H9 (cell line): ENCODE results near the gene PRDX4. TPM values are rescaled to one million over a fixed set of nuclear protein-coding genes. Genes with fewer than 3 reads are reported as not detected.
"Not testable (repeated sequence)": the region's sequence is repeated elsewhere in the genome, so short reads cannot be mapped to it uniquely, and the experiment has no call there.

ENCODE experiments used
- DNase-seq: peaks from one replicate; pipeline ENCODE4 v3.0.0-alpha.2; 2017
- H2AFZ ChIP-seq: one replicate; pipeline ENCODE4 v1.6.1; 2013; ENCODE audit warnings: mild to moderate bottlenecking, low read length, control low read depth, moderate library complexity
- H2AK5ac ChIP-seq: 2 replicates; pipeline ENCODE4 v1.6.1; 2013; ENCODE audit warnings: low read length, control low read depth, mixed read lengths; ENCODE audit not compliant: insufficient read length
- H2BK120ac ChIP-seq: one replicate; pipeline ENCODE4 v1.6.1; 2013; ENCODE audit warnings: low read depth, mild to moderate bottlenecking, low read length, control low read depth, inconsistent platforms; ENCODE audit not compliant: poor library complexity, severe bottlenecking
- H2BK12ac ChIP-seq: 2 replicates; pipeline ENCODE4 v1.6.1; 2013; ENCODE audit warnings: low read length, control low read depth, mixed read lengths, low read depth; ENCODE audit not compliant: insufficient read length
- H2BK15ac ChIP-seq: 2 replicates; pipeline ENCODE4 v1.6.1; 2013; ENCODE audit warnings: low read depth, low read length, control low read depth
- H2BK20ac ChIP-seq: one replicate; pipeline ENCODE4 v1.6.1; 2013; ENCODE audit warnings: low read depth, mild to moderate bottlenecking, low read length, control low read depth, inconsistent platforms; ENCODE audit not compliant: poor library complexity, severe bottlenecking
- H2BK5ac ChIP-seq: 2 replicates; pipeline ENCODE4 v1.6.1; 2013; ENCODE audit warnings: low read length, control low read depth, mixed read lengths; ENCODE audit not compliant: insufficient read length
- H3K14ac ChIP-seq: 2 replicates; pipeline ENCODE4 v1.6.1; 2013; ENCODE audit warnings: low read length, control low read depth; ENCODE audit not compliant: insufficient read depth
- H3K18ac ChIP-seq: 2 replicates; pipeline ENCODE4 v1.6.1; 2013; ENCODE audit warnings: low read depth, mild to moderate bottlenecking, mixed read lengths, low read length, control low read depth; ENCODE audit not compliant: insufficient read length
- H3K23ac ChIP-seq: 2 replicates; pipeline ENCODE4 v1.6.1; 2013; ENCODE audit warnings: low read length, control low read depth, mixed read lengths, low read depth; ENCODE audit not compliant: insufficient read length
- H3K23me2 ChIP-seq: 2 replicates; pipeline ENCODE4 v1.6.1; 2013; ENCODE audit warnings: low read depth, mild to moderate bottlenecking, mixed read lengths, low read length, control low read depth; ENCODE audit not compliant: insufficient read length, poor library complexity, severe bottlenecking
- H3K27ac ChIP-seq: 2 replicates; pipeline ENCODE4 v1.5.1; 2013; ENCODE audit warnings: low read length, control low read depth, mixed read lengths, low read depth; ENCODE audit not compliant: insufficient read length
- H3K27me3 ChIP-seq: 2 replicates; pipeline ENCODE4 v1.6.1; 2013; ENCODE audit warnings: low read length, control low read depth, inconsistent platforms; ENCODE audit not compliant: insufficient read depth
- H3K4ac ChIP-seq: 2 replicates; pipeline ENCODE4 v1.6.1; 2013; ENCODE audit warnings: low read depth, mild to moderate bottlenecking, control low read depth, inconsistent platforms, low read length, moderate library complexity
- H3K4me1 ChIP-seq: 2 replicates; pipeline ENCODE4 v1.6.1; 2013; ENCODE audit warnings: low read length, control low read depth, inconsistent platforms; ENCODE audit not compliant: insufficient read depth
- H3K4me2 ChIP-seq: 2 replicates; pipeline ENCODE4 v1.6.1; 2013; ENCODE audit warnings: low read length, control low read depth, mixed read lengths; ENCODE audit not compliant: insufficient read length, insufficient read depth
- H3K56ac ChIP-seq: 2 replicates; pipeline ENCODE4 v1.6.1; 2013; ENCODE audit warnings: low read depth, mild to moderate bottlenecking, mixed read lengths, low read length, control low read depth; ENCODE audit not compliant: insufficient read length
- H3K79me1 ChIP-seq: 2 replicates; pipeline ENCODE4 v1.6.1; 2013; ENCODE audit warnings: low read depth, mild to moderate bottlenecking, moderate library complexity, low read length, control low read depth, inconsistent platforms; ENCODE audit not compliant: insufficient read depth, poor library complexity, severe bottlenecking
- H3K79me2 ChIP-seq: 2 replicates; pipeline ENCODE4 v1.6.1; 2013; ENCODE audit warnings: low read length, control low read depth, inconsistent platforms; ENCODE audit not compliant: insufficient read depth
- H3K9ac ChIP-seq: 2 replicates; pipeline ENCODE4 v1.6.1; 2013; ENCODE audit warnings: low read length, control low read depth, mixed read lengths; ENCODE audit not compliant: insufficient read length; ENCODE audit errors: extremely low read depth
- H3K9me3 ChIP-seq: one replicate; pipeline ENCODE4 v1.6.1; 2013; ENCODE audit warnings: low read depth, low read length, inconsistent platforms; ENCODE audit not compliant: control insufficient read depth
- H3T11ph ChIP-seq: one replicate; pipeline ENCODE4 v1.6.1; 2013; ENCODE audit warnings: mild to moderate bottlenecking, low read length, control low read depth, inconsistent platforms
- H4K20me1 ChIP-seq: one replicate; pipeline ENCODE4 v1.6.1; 2013; ENCODE audit not compliant: control insufficient read depth, insufficient read length, insufficient read depth
- H4K5ac ChIP-seq: 2 replicates; pipeline ENCODE4 v1.6.1; 2013; ENCODE audit warnings: low read depth, mild to moderate bottlenecking, mixed read lengths, low read length, control low read depth; ENCODE audit not compliant: insufficient read length
- H4K8ac ChIP-seq: replicated peaks from 2 replicates; pipeline ENCODE4 v1.6.1; 2013; ENCODE audit warnings: low read length, control low read depth, mixed read lengths, low read depth; ENCODE audit not compliant: insufficient read length
- H4K91ac ChIP-seq: 2 replicates; pipeline ENCODE4 v1.6.1; 2013; ENCODE audit warnings: low read depth, mild to moderate bottlenecking, moderate library complexity, mixed read lengths, low read length, control low read depth; ENCODE audit not compliant: insufficient read length
- H3K27ac Mint-ChIP-seq, 3 experiments: 2 replicates in 2 of 3; 3 replicates in 1 of 3; pipeline ENCODE4 v1.8.0; 2020 to 2021; ENCODE audit warnings: mixed read lengths in 3 of 3, mild to moderate bottlenecking in 1 of 3, moderate library complexity in 1 of 3
- H3K27me3 Mint-ChIP-seq: 2 replicates; pipeline ENCODE4 v1.8.0; 2021; ENCODE audit warnings: low read depth, mild to moderate bottlenecking, moderate library complexity, mixed read lengths
- H3K36me3 Mint-ChIP-seq, 3 experiments: 2 replicates in 2 of 3; 3 replicates in 1 of 3; pipeline ENCODE4 v1.8.0; 2020 to 2021; ENCODE audit warnings: low read depth in 3 of 3, mixed read lengths in 3 of 3; ENCODE audit not compliant: insufficient read depth in 1 of 3
- H3K4me1 Mint-ChIP-seq, 2 experiments: 2 replicates each; pipeline ENCODE4 v1.8.0; 2020; ENCODE audit warnings: mixed read lengths in 2 of 2
- H3K4me3 Mint-ChIP-seq, 2 experiments: 2 replicates in 1 of 2; 3 replicates in 1 of 2; pipeline ENCODE4 v1.8.0; 2020 to 2021; ENCODE audit warnings: mild to moderate bottlenecking in 2 of 2, mixed read lengths in 2 of 2, moderate library complexity in 1 of 2
- H3K9me3 Mint-ChIP-seq, 2 experiments: 2 replicates in 1 of 2; 3 replicates in 1 of 2; pipeline ENCODE4 v1.8.0; 2020; ENCODE audit warnings: mild to moderate bottlenecking in 2 of 2, mixed read lengths in 2 of 2, moderate library complexity in 1 of 2
- WGBS: extraction: QIAGEN DNeasy Blood & Tissue Kit; methylation state at CpG from one replicate; pipeline ENCODE4 v1.1.7; 2013; ENCODE audit warnings: missing lambda C conversion rate, low lambda C conversion rate, mixed read lengths; ENCODE audit not compliant: insufficient read length; ENCODE audit errors: extremely low coverage; 5-methylcytosine and 5-hydroxymethylcytosine counted together
- total RNA-seq: library from RNA; stranded (reverse); gene quantifications from 2 replicates; pipeline ENCODE4 v1.2.1, GENCODE V29; 2021
- TF ChIP-seq, protein P1 (sequence below): fragments of 200-600 bp; sonication (generic); conservative IDR thresholded peaks from 3 replicates; pipeline ENCODE4 v1.8.0; 2021; ENCODE audit warnings: antibody characterized with exemption, mild to moderate bottlenecking

PRDX4 gene
- total RNA-seq, 1 experiment from 2014 or later: 256 TPM

DNA sequence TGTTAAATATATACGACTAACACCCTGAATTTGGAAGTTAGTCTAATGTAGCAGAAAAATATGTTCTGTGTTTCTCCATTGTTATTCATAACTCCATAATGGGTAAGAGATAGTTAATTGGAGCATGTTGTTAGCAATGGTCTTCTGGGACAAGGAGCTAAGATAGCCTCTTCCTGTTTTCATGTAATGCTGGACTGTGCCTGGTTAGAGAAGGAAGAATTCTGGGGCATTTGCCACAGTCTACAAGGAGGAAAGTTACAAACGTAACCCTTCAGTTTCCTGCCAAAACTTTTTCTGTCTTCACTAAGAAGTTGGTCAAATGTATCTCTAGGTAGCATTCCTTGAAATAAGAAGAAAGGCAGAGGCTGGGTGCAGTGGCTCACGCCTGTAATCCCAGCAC, 5.8 kb downstream of the PRDX4 start:
- H3K4me2 ChIP-seq: no peak overlapping the region
- H3K23ac ChIP-seq: no peak overlapping the region
- H4K5ac ChIP-seq: no peak overlapping the region
- TF ChIP-seq, protein P1, sequence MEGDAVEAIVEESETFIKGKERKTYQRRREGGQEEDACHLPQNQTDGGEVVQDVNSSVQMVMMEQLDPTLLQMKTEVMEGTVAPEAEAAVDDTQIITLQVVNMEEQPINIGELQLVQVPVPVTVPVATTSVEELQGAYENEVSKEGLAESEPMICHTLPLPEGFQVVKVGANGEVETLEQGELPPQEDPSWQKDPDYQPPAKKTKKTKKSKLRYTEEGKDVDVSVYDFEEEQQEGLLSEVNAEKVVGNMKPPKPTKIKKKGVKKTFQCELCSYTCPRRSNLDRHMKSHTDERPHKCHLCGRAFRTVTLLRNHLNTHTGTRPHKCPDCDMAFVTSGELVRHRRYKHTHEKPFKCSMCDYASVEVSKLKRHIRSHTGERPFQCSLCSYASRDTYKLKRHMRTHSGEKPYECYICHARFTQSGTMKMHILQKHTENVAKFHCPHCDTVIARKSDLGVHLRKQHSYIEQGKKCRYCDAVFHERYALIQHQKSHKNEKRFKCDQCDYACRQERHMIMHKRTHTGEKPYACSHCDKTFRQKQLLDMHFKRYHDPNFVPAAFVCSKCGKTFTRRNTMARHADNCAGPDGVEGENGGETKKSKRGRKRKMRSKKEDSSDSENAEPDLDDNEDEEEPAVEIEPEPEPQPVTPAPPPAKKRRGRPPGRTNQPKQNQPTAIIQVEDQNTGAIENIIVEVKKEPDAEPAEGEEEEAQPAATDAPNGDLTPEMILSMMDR: no peak
- H3T11ph ChIP-seq: no peak overlapping the region
- no peaks in the 10 kb centered on the region for H3K27me3 ChIP-seq
- H4K20me1 ChIP-seq: no peaks in the 10 kb centered on the region
- H4K91ac ChIP-seq: no peak overlapping the region
- peaks cover 2% of the 10 kb centered on the region; the same call in 1 of the 2 replicates for H3K79me2 ChIP-seq
- H3K79me1 ChIP-seq: peaks cover 3% of the 10 kb centered on the region
- H3K9ac ChIP-seq: no peak overlapping the region
- H2BK12ac ChIP-seq: no peak overlapping the region
- peaks cover 6 to 10% of the 10 kb centered on the region in 2 experiments for H3K4me1 Mint-ChIP-seq
- H3K27me3 Mint-ChIP-seq: no peaks in the 10 kb centered on the region; the same call in 1 of the 2 replicates
- no peaks in the 10 kb centered on the region; the same call in 1 of the 2 replicates for H3K4me1 ChIP-seq
- H3K36me3 Mint-ChIP-seq: peaks cover 21 to 62% (median 55%) of the 10 kb centered on the region in 3 experiments
- H3K27ac Mint-ChIP-seq: 0 out of 7 replicates have a peak overlapping the region, but pooled peaks of 1 of the 3 experiments have one; percentile 17
- H3K23me2 ChIP-seq: no peaks in the 10 kb centered on the region
- no peak overlapping the region for H2BK15ac ChIP-seq
- H3K27ac ChIP-seq: no peak overlapping the region
- H2BK20ac ChIP-seq: no peak overlapping the region
- no peaks in the 10 kb centered on the region for H3K9me3 Mint-ChIP-seq
- WGBS: no CpG with 5 or more reads among the region's 3 CpGs
- no peak overlapping the region for H2BK120ac ChIP-seq
- no peak overlapping the region for H3K56ac ChIP-seq
- no peak overlapping the region for H3K4me3 Mint-ChIP-seq
- no peak overlapping the region for H2AFZ ChIP-seq
- H3K9me3 ChIP-seq: no peaks in the 10 kb centered on the region
- H2BK5ac ChIP-seq: no peak overlapping the region
- no peak overlapping the region for H2AK5ac ChIP-seq
- no peak for DNase-seq
- no peak overlapping the region for H4K8ac ChIP-seq
- no peak overlapping the region for H3K14ac ChIP-seq
- no peak overlapping the region for H3K18ac ChIP-seq
- H3K4ac ChIP-seq: no peak overlapping the region

DNA sequence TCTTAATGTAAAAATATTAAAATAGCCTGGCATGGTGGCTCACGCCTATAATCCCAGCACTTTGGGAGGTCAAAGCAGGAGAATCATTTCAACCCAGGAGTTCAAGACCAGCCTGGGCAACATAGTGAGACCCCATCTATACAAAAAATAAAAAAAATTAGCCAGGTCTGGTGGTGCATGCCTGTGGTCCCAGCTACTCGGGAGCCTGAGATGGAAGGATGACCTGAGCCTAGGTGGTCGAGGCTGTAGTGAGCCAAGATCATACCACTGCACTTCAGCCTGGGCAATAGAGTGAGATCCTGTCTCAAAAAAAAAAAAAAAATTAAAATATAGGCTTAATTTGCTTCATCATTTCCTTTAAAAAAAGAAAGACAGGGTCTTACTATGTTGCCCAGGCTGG, 9.2 kb downstream of the PRDX4 start:
- not testable (repeated sequence) for H4K5ac ChIP-seq, H4K8ac ChIP-seq, H3K9ac ChIP-seq, H3K23ac ChIP-seq, DNase-seq, H3K4me3 Mint-ChIP-seq, H3K9me3 ChIP-seq, H3K27me3 Mint-ChIP-seq, H2BK12ac ChIP-seq, H2BK5ac ChIP-seq, H3K4ac ChIP-seq, H3T11ph ChIP-seq, H3K79me2 ChIP-seq, H3K56ac ChIP-seq, H3K4me1 ChIP-seq, H3K27ac ChIP-seq, H3K27ac Mint-ChIP-seq, H3K4me1 Mint-ChIP-seq, H3K79me1 ChIP-seq, H3K18ac ChIP-seq, H2BK20ac ChIP-seq, H3K4me2 ChIP-seq, H4K20me1 ChIP-seq, H2AK5ac ChIP-seq, H3K9me3 Mint-ChIP-seq, H3K14ac ChIP-seq, H2AFZ ChIP-seq, H4K91ac ChIP-seq, H3K23me2 ChIP-seq, H3K27me3 ChIP-seq, H2BK15ac ChIP-seq, H2BK120ac ChIP-seq
- peaks cover 23 to 78% (median 54%) of the 10 kb centered on the region in 3 experiments for H3K36me3 Mint-ChIP-seq
- WGBS: no CpG with 5 or more reads among the region's 3 CpGs
